ENCODE data around the gene CREB5. TPM values are rescaled to one million over a fixed set of nuclear protein-coding genes. Genes with fewer than 3 reads are reported as not detected.

Gene CREB5
- total RNA-seq, 1 experiment from 2014 or later = 19.2 TPM

GRCh38 chr7:28479507-28479947 is 67.2 kb downstream of the CREB5 start:
- Mint-ChIP-seq H3K27me3 (ENCODE audit: unreplicated experiment) (no peaks in the 10 kb centered on the region), H3K9me3 (ENCODE audit: low read depth, unreplicated experiment) (no peaks in the 10 kb centered on the region), H3K4me1 (ENCODE audit: low read depth, unreplicated experiment) (no peaks in the 10 kb centered on the region), H3K36me3 (ENCODE audit: insufficient read depth, unreplicated experiment) (no peaks in the 10 kb centered on the region), H3K4me3 (ENCODE audit: low read depth, unreplicated experiment) (no peak overlapping the region), H3K27ac (ENCODE audit: unreplicated experiment) (no peak overlapping the region)
- no TSS peak for BruUV-seq (replicated peaks)
- CTCF ChIA-PET = interaction anchor here (0.6 to 0.9 kb wide), 2 partner anchors 13 to 331 kb away, joined by 4 to 6 read pairs; no protein-coding TSS in a partner anchor
- intact Hi-C loops (cut with micrococcal nuclease; ENCODE audit: unreplicated experiment) = no loop called here
- no peak for TF ChIP-seq CTCF (IDR thresholded peaks at IDR 0.05; ENCODE audit: unreplicated experiment)
- no peak for DNase-seq

GRCh38 chr7:28480595-28480994 is 68.3 kb downstream of the CREB5 start:
- Mint-ChIP-seq H3K27me3 (ENCODE audit: unreplicated experiment) (no peaks in the 10 kb centered on the region), H3K36me3 (ENCODE audit: insufficient read depth, unreplicated experiment) (no peaks in the 10 kb centered on the region), H3K9me3 (ENCODE audit: low read depth, unreplicated experiment) (no peaks in the 10 kb centered on the region), H3K4me1 (ENCODE audit: low read depth, unreplicated experiment) (no peaks in the 10 kb centered on the region), H3K27ac (ENCODE audit: unreplicated experiment) (no peak overlapping the region), H3K4me3 (ENCODE audit: low read depth, unreplicated experiment) (no peak overlapping the region)
- CTCF ChIA-PET = no interaction called here
- no TSS peak for BruUV-seq (replicated peaks)
- intact Hi-C loops (cut with micrococcal nuclease; ENCODE audit: unreplicated experiment) = no loop called here
- no peak for TF ChIP-seq CTCF (IDR thresholded peaks at IDR 0.05; ENCODE audit: unreplicated experiment)
- DNase-seq = no peak

- BruUV-seq (replicated peaks) = no TSS peak
- no peaks in the 10 kb centered on the region for H3K27me3 Mint-ChIP-seq (ENCODE audit: unreplicated experiment)
- H3K4me3 Mint-ChIP-seq (ENCODE audit: low read depth, unreplicated experiment) = no peak overlapping the region
- H3K27ac Mint-ChIP-seq (ENCODE audit: unreplicated experiment) = no peak overlapping the region
- DNase-seq = no peak
- no peaks in the 10 kb centered on the region for H3K36me3 Mint-ChIP-seq (ENCODE audit: insufficient read depth, unreplicated experiment)
- CTCF ChIA-PET = interaction anchor here (0.5 kb wide), 1 partner anchor 1047 kb away, joined by 3 read pairs; no protein-coding TSS in a partner anchor
- TF ChIP-seq CTCF (IDR thresholded peaks at IDR 0.05; ENCODE audit: unreplicated experiment) = no peak
- no peaks in the 10 kb centered on the region for H3K9me3 Mint-ChIP-seq (ENCODE audit: low read depth, unreplicated experiment)
- intact Hi-C loops (cut with micrococcal nuclease; ENCODE audit: unreplicated experiment) = no loop called here
- no peaks in the 10 kb centered on the region for H3K4me1 Mint-ChIP-seq (ENCODE audit: low read depth, unreplicated experiment)
Observed at GRCh38 chr7:28481091-28481926, 69.0 kb downstream of the CREB5 start.

GRCh38 chr7:28483112-28483511 is 70.8 kb downstream of the CREB5 start:
- DNase-seq = no peak
- TF ChIP-seq CTCF (IDR thresholded peaks at IDR 0.05; ENCODE audit: unreplicated experiment) = no peak
- Mint-ChIP-seq H3K4me1 (ENCODE audit: low read depth, unreplicated experiment) (peaks cover 4% of the 10 kb centered on the region), H3K27me3 (ENCODE audit: unreplicated experiment) (no peaks in the 10 kb centered on the region), H3K9me3 (ENCODE audit: low read depth, unreplicated experiment) (no peaks in the 10 kb centered on the region), H3K36me3 (ENCODE audit: insufficient read depth, unreplicated experiment) (no peaks in the 10 kb centered on the region), H3K4me3 (ENCODE audit: low read depth, unreplicated experiment) (no peak overlapping the region), H3K27ac (ENCODE audit: unreplicated experiment) (no peak overlapping the region)
- intact Hi-C loops (cut with micrococcal nuclease; ENCODE audit: unreplicated experiment) = no loop called here
- CTCF ChIA-PET = no interaction called here
- no TSS peak for BruUV-seq (replicated peaks)

All from Calu3 (cell line).